HG03025 (cell line): ENCODE measurements around the gene TMEM128.
"Not testable (repeated sequence)": the region's sequence is repeated elsewhere in the genome, so short reads cannot be mapped to it uniquely, and the experiment has no call there.

Experiments used
- ATAC-seq: cut with Tn5 transposase; IDR thresholded peaks from one replicate; pipeline ENCODE4 v1.9.1; 2021; ENCODE audit warnings: mild to moderate bottlenecking, moderate library complexity; ENCODE audit not compliant: unreplicated experiment, low FRiP score

The TMEM128 gene

GRCh38 chr4:4257705-4258104 lies 9.7 kb upstream of the TMEM128 start:
- not testable (repeated sequence) for ATAC-seq

DNA sequence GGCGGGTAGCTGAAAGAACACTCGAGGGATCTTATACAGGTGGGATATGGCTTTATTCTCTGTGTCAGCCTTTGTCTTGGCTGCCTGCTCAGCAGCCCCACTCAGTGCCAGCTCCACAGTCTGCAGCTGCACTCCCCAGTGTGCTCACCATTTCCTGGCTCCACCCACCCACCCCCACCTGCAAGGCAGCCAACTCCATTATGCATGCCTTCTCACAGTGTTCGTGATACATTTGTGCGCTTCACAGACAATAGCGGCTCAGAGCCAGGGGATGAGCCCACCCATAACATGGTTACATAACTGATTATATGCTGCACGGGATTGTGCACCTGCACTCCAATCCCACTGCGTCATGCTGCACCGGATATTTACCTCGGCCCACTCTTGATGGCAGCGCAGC lies 8.8 kb upstream of the TMEM128 start:
- ATAC-seq = no peak

DNA sequence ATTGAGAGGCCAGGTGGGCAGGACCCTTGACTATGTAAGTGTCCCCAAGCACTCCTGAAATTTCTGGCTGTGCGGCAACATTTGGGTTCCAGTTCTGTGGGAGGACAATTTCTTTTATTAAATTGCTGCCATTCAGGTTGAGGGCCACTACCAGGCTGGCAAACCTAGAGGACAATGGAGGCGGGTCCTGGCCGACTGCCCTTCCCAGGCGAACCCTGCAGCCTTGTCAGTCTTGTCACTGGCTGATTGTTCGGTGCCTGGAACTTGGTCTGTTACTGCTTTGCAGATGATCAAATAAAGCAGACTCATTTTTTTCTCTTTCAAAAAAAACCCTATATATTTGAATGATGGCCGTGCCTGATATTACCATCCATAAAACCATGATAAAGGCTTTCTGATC lies 6.6 kb upstream of the TMEM128 start:
- no peak for ATAC-seq

DNA sequence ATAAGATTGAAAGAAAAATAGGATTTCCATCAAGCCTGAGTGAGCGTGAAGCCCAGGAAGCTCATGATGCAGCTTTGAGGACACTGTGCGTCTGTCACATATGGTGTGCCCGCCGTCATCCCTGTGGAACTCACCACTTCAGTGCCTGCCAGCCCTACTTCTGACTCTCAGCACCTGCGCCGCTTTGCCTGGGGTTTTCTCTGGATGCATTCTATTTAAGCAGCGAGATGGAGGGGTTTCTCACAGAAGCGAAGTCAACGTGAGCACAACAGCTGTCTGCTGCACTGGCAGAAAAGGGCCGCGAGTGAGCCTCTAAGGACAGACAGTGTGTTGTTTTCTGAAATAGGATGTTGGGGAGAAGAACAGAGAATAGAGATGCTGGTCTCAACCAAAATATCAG lies 6.2 kb upstream of the TMEM128 start:
- ATAC-seq = no peak

GRCh38 chr4:4249866-4250265 lies 1.8 kb upstream of the TMEM128 start:
- ATAC-seq = no peak

DNA sequence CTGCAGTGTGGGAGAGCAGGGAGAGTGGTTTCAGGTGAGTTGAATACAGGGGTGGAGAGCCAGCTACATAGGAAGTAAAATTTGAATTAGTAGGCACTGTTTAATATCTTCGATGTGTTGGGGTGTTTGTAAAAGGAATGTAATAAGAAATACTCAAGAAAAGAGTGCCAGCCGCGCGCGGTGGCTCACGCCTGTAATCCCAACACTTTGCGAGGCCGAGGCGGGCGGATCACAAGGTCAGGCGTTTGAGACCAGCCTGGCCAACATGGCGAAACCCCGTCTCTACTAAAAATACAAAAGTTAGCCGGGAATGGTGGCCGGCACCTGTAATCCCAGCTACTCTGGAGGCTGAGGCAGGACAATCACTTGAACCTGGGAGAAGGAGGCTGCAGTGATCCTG lies 1.3 kb upstream of the TMEM128 start:
- ATAC-seq = not testable (repeated sequence)

DNA sequence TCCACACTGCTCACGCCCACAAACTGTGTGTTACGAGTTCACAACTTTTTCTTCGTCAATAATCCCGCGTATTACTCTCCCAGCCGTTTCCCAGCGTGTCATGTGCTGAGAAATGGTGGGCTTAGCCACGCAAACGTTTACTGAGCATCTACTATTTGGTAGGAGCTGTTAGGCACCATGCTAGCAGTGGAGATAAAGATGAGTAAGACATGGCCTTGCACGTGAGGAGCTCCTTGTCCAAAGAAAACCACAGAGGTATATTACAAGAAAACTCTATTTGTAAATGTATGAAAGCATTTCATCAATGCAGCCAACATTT lies 821 bp upstream of the TMEM128 start:
- ATAC-seq = no peak

- peak; percentile 16 for ATAC-seq
These were observed 361 bp downstream of the TMEM128 start for GRCh38 chr4:4247696-4248028.

DNA sequence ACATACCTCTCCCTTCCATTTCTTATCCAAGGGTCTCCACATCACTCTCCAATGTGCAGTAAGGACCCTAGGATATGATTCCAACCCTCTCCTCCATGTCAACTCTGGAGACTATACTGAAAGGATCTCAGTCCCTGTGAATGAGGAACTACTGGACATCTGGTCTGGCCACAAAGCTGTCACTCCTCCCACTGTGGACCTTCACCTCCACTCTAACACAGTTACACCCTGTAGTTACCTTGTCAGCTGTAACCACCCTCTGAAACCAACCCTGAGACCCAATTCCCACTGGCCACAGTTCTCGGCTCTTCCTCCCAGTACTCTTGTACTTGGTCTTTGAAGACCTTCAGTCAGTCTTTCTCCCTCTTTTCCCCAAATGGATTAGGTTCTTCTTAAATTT lies 2.9 kb downstream of the TMEM128 start:
- no peak for ATAC-seq

- not testable (repeated sequence) for ATAC-seq
These were observed 8.5 kb downstream of the TMEM128 start for GRCh38 chr4:4239551-4239950.

- ATAC-seq = no peak
These were observed 14.4 kb downstream of the TMEM128 start for GRCh38 chr4:4233610-4234009.

DNA sequence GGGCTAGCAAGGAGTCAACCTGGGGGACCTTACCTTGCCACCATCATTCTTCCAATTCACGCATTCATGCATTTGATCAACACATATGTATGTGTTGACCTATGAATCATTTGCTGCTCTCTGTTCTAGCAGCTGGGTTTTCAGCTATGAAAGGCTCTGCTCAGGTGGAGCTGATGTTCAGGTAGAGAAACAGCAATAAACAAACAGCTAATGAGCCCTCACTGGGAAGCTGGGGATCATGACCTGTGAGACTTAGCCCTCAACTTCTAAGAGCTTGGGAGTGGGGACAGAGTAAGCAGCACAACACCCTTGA lies 19.7 kb downstream of the TMEM128 start:
- ATAC-seq = no peak

DNA sequence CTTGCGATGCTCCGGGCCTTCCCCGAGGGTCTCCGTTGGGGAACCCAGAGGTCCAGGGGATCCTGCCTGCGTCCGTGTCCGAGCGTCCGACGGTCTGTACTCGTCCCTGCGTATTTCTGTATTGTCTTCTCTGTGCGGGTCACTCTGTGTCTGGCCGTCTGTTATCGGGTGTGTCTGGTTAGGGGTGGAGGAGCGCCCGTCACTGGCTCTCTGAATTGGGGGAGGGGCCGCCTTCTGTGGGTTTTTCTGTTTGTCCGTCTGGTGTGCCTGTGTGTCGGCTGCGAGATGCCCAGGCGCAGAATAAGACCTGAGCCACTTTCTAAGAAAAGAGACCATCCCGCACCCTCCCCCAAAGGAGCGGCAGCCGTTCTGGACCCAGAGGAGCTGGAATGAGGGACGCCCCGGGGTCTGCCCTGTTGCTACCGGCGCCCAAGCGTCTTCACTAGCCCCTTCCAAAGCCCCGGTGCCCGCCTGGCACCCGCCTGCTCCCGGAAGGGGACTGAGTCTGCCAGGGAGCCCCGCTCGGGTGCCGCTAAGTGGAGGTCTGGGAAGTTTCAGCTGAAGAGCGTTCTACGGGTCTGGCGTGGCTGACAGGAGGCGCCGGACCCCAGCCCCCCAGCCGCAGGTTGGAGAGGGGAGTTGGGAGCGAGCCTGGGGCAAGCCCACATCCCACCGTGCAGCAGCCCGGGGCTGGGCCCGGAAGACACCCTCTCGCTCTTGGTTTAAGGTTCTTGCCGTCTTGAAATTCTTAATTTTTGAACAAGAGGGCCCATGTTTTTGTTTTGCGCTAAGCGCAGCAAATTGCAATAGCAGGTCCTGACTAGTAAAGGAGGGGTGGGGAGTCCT lies 20.3 kb downstream of the TMEM128 start:
- ATAC-seq = no peak

DNA sequence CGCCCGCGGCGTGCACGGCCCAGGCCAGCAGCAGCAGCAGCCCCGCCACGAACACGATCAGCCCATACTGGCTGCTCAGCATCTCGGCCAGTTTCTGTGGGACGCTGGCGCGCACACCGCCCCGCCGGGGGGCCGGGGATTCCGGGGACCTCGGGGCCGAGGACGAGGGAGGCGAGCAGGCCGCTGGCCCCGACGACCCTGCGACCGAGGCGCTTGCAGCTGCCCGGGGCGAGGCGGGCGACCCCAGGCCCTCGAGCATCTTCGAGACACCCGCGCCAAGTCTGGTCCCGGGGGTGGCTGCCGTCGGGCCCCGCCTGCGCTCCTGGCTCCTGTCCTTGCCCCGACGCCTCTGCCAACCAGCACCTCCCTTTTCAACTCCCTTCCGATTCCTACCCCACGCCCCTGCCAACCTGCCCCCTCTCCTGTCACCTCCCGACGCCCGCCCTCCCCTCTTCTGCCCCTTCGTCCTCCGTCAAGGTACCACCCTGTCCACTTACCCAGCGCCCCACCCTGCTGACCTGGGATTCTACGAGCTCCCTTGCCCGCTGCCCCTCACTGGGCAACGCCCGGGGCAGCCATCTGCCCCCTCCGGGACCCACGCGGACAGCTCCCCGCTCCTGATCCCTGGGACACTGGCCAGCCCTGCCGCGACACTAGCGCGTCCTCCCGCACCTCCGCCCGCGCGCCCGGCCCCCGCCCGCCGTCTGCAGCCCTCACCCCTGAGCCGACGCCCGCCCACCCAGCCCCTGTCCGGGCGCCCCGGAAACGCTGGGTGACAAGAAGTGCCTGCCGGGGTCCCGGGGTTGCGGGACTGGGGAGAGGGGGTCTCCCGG lies 21.2 kb downstream of the TMEM128 start, which contains the start of gene OTOP1:
Gene OTOP1, minus strand, starts transcription at position 324 of the 833 bp plus-strand sequence. Its CDS starts 65 bp downstream, at position 259.
- ATAC-seq = no peak

GRCh38 chr4:4225915-4226605 lies 22.0 kb downstream of the TMEM128 start:
- no peak for ATAC-seq

- no peak for ATAC-seq
These were observed 30.9 kb downstream of the TMEM128 start for GRCh38 chr4:4217113-4217512.

- ATAC-seq = no peak
These were observed 31.4 kb downstream of the TMEM128 start for GRCh38 chr4:4216648-4217047.

- ATAC-seq = not testable (repeated sequence)
These were observed 34.3 kb downstream of the TMEM128 start for GRCh38 chr4:4213674-4214073.

- ATAC-seq = no peak
These were observed 41.8 kb downstream of the TMEM128 start for GRCh38 chr4:4206204-4206603.

DNA sequence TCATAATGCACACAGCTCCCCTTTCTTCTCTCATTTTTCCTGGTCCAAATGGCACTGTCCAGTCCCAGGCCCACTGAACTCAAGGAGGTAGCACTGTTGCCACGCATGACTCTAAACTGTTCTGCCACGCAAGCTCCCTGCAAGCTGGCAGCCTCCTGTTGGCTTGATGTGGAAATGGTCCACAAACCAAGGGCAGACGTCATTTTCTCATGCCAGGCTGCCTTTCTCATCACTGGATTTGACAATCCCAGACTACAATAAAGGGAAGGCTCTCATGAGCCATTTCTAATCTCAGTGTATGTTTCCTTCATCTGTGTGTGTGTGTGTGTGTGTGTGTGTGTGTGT lies 43.6 kb downstream of the TMEM128 start:
- no peak for ATAC-seq

GRCh38 chr4:4203688-4204400 lies 44.2 kb downstream of the TMEM128 start:
- ATAC-seq = no peak
